IMR-90 (cell line): ENCODE results near the gene DAGLA. TPM values are rescaled to one million over a fixed set of nuclear protein-coding genes. Genes with fewer than 3 reads are reported as not detected.

ENCODE experiments used
- ATAC-seq: fragments of 200-7000 bp; cut with Tn5 transposase; 2 replicates; pipeline ENCODE4 v1.9.1; 2020; ENCODE audit warnings: low read depth, mild to moderate bottlenecking, moderate library complexity
- BruUV-seq: library from RNA; stranded (reverse); fragments of 400-500 nt; replicated peaks from 2 replicates; lab custom pipeline; 2021; lab: Mats Ljungman, UMichigan
- CTCF ChIA-PET: fragments of 300-600 bp; formaldehyde crosslinking; extraction: SDS; loops from one replicate; lab custom pipeline; 2021; ENCODE audit warnings: antibody characterized with exemption; lab: Yijun Ruan, JAX
- POLR2A ChIA-PET: fragments of 300-600 bp; sonication (Branson Sonifier 250); formaldehyde crosslinking; loops from one replicate; lab custom pipeline; 2022; ENCODE audit warnings: antibody characterized with exemption; ENCODE audit not compliant: unreplicated experiment; lab: Charles Lee
- DNase-seq: peaks from one replicate; pipeline ENCODE4 v3.0.0; 2013
- H2AFZ ChIP-seq: replicated peaks from 2 replicates; pipeline ENCODE3; 2013; ENCODE audit warnings: low read length, mild to moderate bottlenecking; ENCODE audit not compliant: poor library complexity
- H2AK5ac ChIP-seq: 2 replicates; pipeline ENCODE4 v1.6.1; 2013; ENCODE audit warnings: low read depth, low read length, inconsistent platforms
- H2AK9ac ChIP-seq: replicated peaks from 2 replicates; pipeline ENCODE3; 2013; ENCODE audit warnings: mild to moderate bottlenecking, low read depth, low read length, moderate library complexity; ENCODE audit not compliant: poor library complexity
- H2BK120ac ChIP-seq: 2 replicates; pipeline ENCODE4 v1.6.1; 2013; ENCODE audit warnings: low read depth, low read length, inconsistent platforms
- H2BK15ac ChIP-seq: 3 replicates; pipeline ENCODE4 v1.6.1; 2013; ENCODE audit warnings: low read depth, low read length, inconsistent platforms
- H2BK20ac ChIP-seq: 2 replicates; pipeline ENCODE4 v1.6.1; 2013; ENCODE audit warnings: low read depth, mild to moderate bottlenecking, inconsistent platforms, low read length, moderate library complexity
- H2BK5ac ChIP-seq: 2 replicates; pipeline ENCODE4 v1.6.1; 2013; ENCODE audit warnings: mild to moderate bottlenecking, low read depth, low read length, inconsistent platforms; ENCODE audit not compliant: poor library complexity, severe bottlenecking
- H3K14ac ChIP-seq: replicated peaks from 2 replicates; pipeline ENCODE4 v1.6.1; 2013; ENCODE audit warnings: low read depth, low read length, inconsistent platforms
- H3K18ac ChIP-seq: 2 replicates; pipeline ENCODE4 v1.6.1; 2013; ENCODE audit warnings: low read depth, low read length, control low read depth
- H3K23ac ChIP-seq: 2 replicates; pipeline ENCODE4 v1.6.1; 2013; ENCODE audit warnings: low read depth, low read length, inconsistent platforms
- H3K27ac ChIP-seq: 2 replicates; pipeline ENCODE4 v1.5.1; 2013; ENCODE audit warnings: mild to moderate bottlenecking, control low read depth, low read length; ENCODE audit not compliant: insufficient read depth
- H3K27me3 ChIP-seq: 2 replicates; pipeline ENCODE4 v1.6.1; 2013; ENCODE audit warnings: low read length; ENCODE audit not compliant: control insufficient read depth, insufficient read depth
- H3K36me3 ChIP-seq: 2 replicates; pipeline ENCODE4 v1.6.1; 2013; ENCODE audit warnings: low read length, mixed read lengths; ENCODE audit not compliant: control insufficient read depth, insufficient read depth
- H3K4ac ChIP-seq: 2 replicates; pipeline ENCODE4 v1.6.1; 2013; ENCODE audit warnings: low read depth, low read length, inconsistent platforms
- H3K4me1 ChIP-seq: 2 replicates; pipeline ENCODE4 v1.6.1; 2013; ENCODE audit warnings: low read length, mixed read lengths; ENCODE audit not compliant: control insufficient read depth, insufficient read depth
- H3K4me2 ChIP-seq: 2 replicates; pipeline ENCODE4 v1.6.1; 2013; ENCODE audit warnings: low read depth, mild to moderate bottlenecking, control low read depth, low read length, moderate library complexity
- H3K4me3 ChIP-seq: 2 replicates; pipeline ENCODE4 v1.5.1; 2013; ENCODE audit warnings: low read depth, mild to moderate bottlenecking, control low read depth, low read length, moderate library complexity; ENCODE audit not compliant: insufficient read depth
- H3K56ac ChIP-seq: 2 replicates; pipeline ENCODE4 v1.6.1; 2013; ENCODE audit warnings: low read length, inconsistent platforms; ENCODE audit not compliant: insufficient read depth; ENCODE audit errors: extremely low read depth
- H3K79me1 ChIP-seq, 2 experiments: 2 replicates each; pipeline ENCODE4 v1.6.1; 2013; ENCODE audit warnings: low read length in 2 of 2, inconsistent platforms in 1 of 2, low read depth in 1 of 2
- H3K9ac ChIP-seq: 2 replicates; pipeline ENCODE4 v1.6.1; 2013; ENCODE audit warnings: low read depth, low read length, control low read depth
- H3K9me1 ChIP-seq: 2 replicates; pipeline ENCODE4 v1.6.1; 2013; ENCODE audit warnings: low read length, inconsistent platforms; ENCODE audit not compliant: insufficient read depth
- H3K9me3 ChIP-seq: 2 replicates; pipeline ENCODE4 v1.6.1; 2013; ENCODE audit warnings: low read length; ENCODE audit not compliant: control insufficient read depth, insufficient read depth
- H4K20me1 ChIP-seq: 2 replicates; pipeline ENCODE4 v1.6.1; 2013; ENCODE audit warnings: low read length, inconsistent platforms; ENCODE audit not compliant: insufficient read depth
- H4K5ac ChIP-seq: 2 replicates; pipeline ENCODE4 v1.6.1; 2013; ENCODE audit warnings: mild to moderate bottlenecking, low read depth, low read length, control low read depth
- H4K8ac ChIP-seq, 2 experiments: 2 replicates each; pipeline ENCODE4 v1.6.1; 2013; ENCODE audit warnings: low read depth in 2 of 2, low read length in 2 of 2, control low read depth in 1 of 2, inconsistent platforms in 1 of 2
- H4K91ac ChIP-seq: 2 replicates; pipeline ENCODE4 v1.6.1; 2013; ENCODE audit warnings: low read depth, low read length, inconsistent platforms; ENCODE audit not compliant: insufficient read depth
- BHLHE40 ChIP-seq: fragments of 150-350 bp; IDR thresholded peaks from 2 replicates; pipeline ENCODE4 v1.6.1; 2016; ENCODE audit warnings: mild to moderate bottlenecking, low read depth, low read length
- CEBPB ChIP-seq: IDR thresholded peaks from 2 replicates; pipeline ENCODE4 v1.6.1; 2012; ENCODE audit warnings: low read depth, low read length, improper control_type of control experiment
- CHD1 ChIP-seq: IDR thresholded peaks from 2 replicates; pipeline ENCODE4 v1.6.1; 2012; ENCODE audit warnings: low read depth, low read length, improper control_type of control experiment
- FOS ChIP-seq: fragments of 150-350 bp; IDR thresholded peaks from 2 replicates; pipeline ENCODE4 v1.6.1; 2016; ENCODE audit warnings: low read depth, low read length
- MAFK ChIP-seq: IDR thresholded peaks from 2 replicates; pipeline ENCODE4 v1.6.1; 2012; ENCODE audit warnings: low read depth, low read length, improper control_type of control experiment
- MAZ ChIP-seq: IDR thresholded peaks from 2 replicates; pipeline ENCODE4 v1.6.1; 2012; ENCODE audit warnings: low read depth, mild to moderate bottlenecking, low read length, improper control_type of control experiment, moderate library complexity, borderline replicate concordance
- MXI1 ChIP-seq: IDR thresholded peaks from 2 replicates; pipeline ENCODE4 v1.6.1; 2012; ENCODE audit warnings: low read depth, mild to moderate bottlenecking, low read length, moderate library complexity, borderline replicate concordance
- NFE2L2 ChIP-seq: fragments of 150-350 bp; IDR thresholded peaks from 2 replicates; pipeline ENCODE4 v1.6.1; 2016; ENCODE audit warnings: low read depth, mild to moderate bottlenecking, low read length
- POLR2A ChIP-seq: IDR thresholded peaks from 2 replicates; pipeline ENCODE4 v1.6.1; 2012; ENCODE audit warnings: mild to moderate bottlenecking, low read depth, low read length
- RAD21 ChIP-seq: IDR thresholded peaks from 2 replicates; pipeline ENCODE4 v1.6.1; 2012; ENCODE audit warnings: low read length, improper control_type of control experiment
- RCOR1 ChIP-seq: IDR thresholded peaks from 2 replicates; pipeline ENCODE4 v1.6.1; 2012; ENCODE audit warnings: mild to moderate bottlenecking, low read length, improper control_type of control experiment; ENCODE audit not compliant: insufficient replicate concordance
- RFX5 ChIP-seq: IDR thresholded peaks from 2 replicates; pipeline ENCODE4 v1.8.0; 2012; ENCODE audit warnings: low read depth, mild to moderate bottlenecking, low read length, moderate library complexity
- SMC3 ChIP-seq: fragments of 150-350 bp; IDR thresholded peaks from 2 replicates; pipeline ENCODE4 v1.6.1; 2016; ENCODE audit warnings: low read depth, mild to moderate bottlenecking, antibody characterized with exemption, low read length, moderate library complexity
- WGBS, 2 experiments: methylation state at CpG; one replicate each; pipeline versions ENCODE4 v1.1.5 to v1.1.7; 2013; ENCODE audit warnings: missing lambda C conversion rate in 2 of 2; ENCODE audit not compliant: insufficient read length in 1 of 2; ENCODE audit errors: extremely low coverage in 2 of 2; 5-methylcytosine and 5-hydroxymethylcytosine counted together
- dilution Hi-C: fragments of 300-500 bp; cut with HindIII; formaldehyde crosslinking; loops from one replicate; pipeline ENCODE4 v1.14.3; 2018; ENCODE audit warnings: low sequenced_read_pairs; ENCODE audit not compliant: unreplicated experiment
- in situ Hi-C: fragments of 300-500 bp; cut with MboI; formaldehyde crosslinking; loops from 3 replicates; pipeline ENCODE4 v1.14.3; 2019; ENCODE audit warnings: low sequenced_read_pairs, inconsistent platforms, mixed read lengths
- intact Hi-C: fragments of 100-400 bp; cut with micrococcal nuclease; formaldehyde crosslinking; loops from 2 replicates; pipeline ENCODE4 v1.10.0; 2022
- polyA plus RNA-seq, 3 experiments: library from polyadenylated mRNA; depleted of rRNA; stranded (reverse); fragments of >200 nt; gene quantifications; 2 replicates each; pipeline ENCODE4 v1.2.3, GENCODE V29; 2012; ENCODE audit warnings: low replicate concordance in 1 of 3
- total RNA-seq: library from RNA; depleted of rRNA; stranded (reverse); fragments of >200 nt; gene quantifications from 2 replicates; pipeline ENCODE4 v1.2.3, GENCODE V29; 2012
- TF ChIP-seq, protein P1 (sequence below): fragments of 150-350 bp; IDR thresholded peaks from 2 replicates; pipeline ENCODE4 v1.6.1; 2016; ENCODE audit warnings: low read depth, mild to moderate bottlenecking, low read length, moderate library complexity, borderline replicate concordance
- TF ChIP-seq, protein P2 (sequence below): fragments of 150-350 bp; IDR thresholded peaks from 2 replicates; pipeline ENCODE4 v1.6.1; 2017; ENCODE audit warnings: mild to moderate bottlenecking, antibody characterized with exemption, low read length, low read depth
- TF ChIP-seq, protein P3 (sequence below): conservative IDR thresholded peaks from 2 replicates; pipeline ENCODE4 v1.5.1; 2012; ENCODE audit warnings: mild to moderate bottlenecking, low read depth, low read length, improper control_type of control experiment

DAGLA gene
- total and polyA plus RNA-seq, 2 of the 4 experiments (the other 2 are of a cell fraction): 0.90 to 3.8 TPM

GRCh38 chr11:61659413-61660196 lies 20.6 kb upstream of the DAGLA start:
- CTCF ChIA-PET: interaction anchor here (1.0 kb wide), 1 partner anchor 21 kb away, joined by 3 read pairs; no protein-coding TSS in a partner anchor
- H3K9me1 ChIP-seq: no peaks in the 10 kb centered on the region
- H3K4me1 ChIP-seq: no peaks in the 10 kb centered on the region
- H2BK5ac ChIP-seq: no peak overlapping the region
- no peak overlapping the region for H3K4me3 ChIP-seq
- dilution Hi-C loops (no loop called here), in situ Hi-C loops (no loop called here), intact Hi-C loops (no loop called here)
- no peak overlapping the region for H3K27ac ChIP-seq
- H2BK120ac ChIP-seq: no peak overlapping the region
- no peak for TF ChIP-seq POLR2A
- TF ChIP-seq, protein P1, sequence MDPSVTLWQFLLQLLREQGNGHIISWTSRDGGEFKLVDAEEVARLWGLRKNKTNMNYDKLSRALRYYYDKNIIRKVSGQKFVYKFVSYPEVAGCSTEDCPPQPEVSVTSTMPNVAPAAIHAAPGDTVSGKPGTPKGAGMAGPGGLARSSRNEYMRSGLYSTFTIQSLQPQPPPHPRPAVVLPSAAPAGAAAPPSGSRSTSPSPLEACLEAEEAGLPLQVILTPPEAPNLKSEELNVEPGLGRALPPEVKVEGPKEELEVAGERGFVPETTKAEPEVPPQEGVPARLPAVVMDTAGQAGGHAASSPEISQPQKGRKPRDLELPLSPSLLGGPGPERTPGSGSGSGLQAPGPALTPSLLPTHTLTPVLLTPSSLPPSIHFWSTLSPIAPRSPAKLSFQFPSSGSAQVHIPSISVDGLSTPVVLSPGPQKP: no peak
- no peak for TF ChIP-seq CHD1
- TF ChIP-seq, protein P2, sequence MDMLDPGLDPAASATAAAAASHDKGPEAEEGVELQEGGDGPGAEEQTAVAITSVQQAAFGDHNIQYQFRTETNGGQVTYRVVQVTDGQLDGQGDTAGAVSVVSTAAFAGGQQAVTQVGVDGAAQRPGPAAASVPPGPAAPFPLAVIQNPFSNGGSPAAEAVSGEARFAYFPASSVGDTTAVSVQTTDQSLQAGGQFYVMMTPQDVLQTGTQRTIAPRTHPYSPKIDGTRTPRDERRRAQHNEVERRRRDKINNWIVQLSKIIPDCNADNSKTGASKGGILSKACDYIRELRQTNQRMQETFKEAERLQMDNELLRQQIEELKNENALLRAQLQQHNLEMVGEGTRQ: no peak
- no peak for TF ChIP-seq BHLHE40
- TF ChIP-seq, protein P3, sequence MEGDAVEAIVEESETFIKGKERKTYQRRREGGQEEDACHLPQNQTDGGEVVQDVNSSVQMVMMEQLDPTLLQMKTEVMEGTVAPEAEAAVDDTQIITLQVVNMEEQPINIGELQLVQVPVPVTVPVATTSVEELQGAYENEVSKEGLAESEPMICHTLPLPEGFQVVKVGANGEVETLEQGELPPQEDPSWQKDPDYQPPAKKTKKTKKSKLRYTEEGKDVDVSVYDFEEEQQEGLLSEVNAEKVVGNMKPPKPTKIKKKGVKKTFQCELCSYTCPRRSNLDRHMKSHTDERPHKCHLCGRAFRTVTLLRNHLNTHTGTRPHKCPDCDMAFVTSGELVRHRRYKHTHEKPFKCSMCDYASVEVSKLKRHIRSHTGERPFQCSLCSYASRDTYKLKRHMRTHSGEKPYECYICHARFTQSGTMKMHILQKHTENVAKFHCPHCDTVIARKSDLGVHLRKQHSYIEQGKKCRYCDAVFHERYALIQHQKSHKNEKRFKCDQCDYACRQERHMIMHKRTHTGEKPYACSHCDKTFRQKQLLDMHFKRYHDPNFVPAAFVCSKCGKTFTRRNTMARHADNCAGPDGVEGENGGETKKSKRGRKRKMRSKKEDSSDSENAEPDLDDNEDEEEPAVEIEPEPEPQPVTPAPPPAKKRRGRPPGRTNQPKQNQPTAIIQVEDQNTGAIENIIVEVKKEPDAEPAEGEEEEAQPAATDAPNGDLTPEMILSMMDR: no peak
- TF ChIP-seq CEBPB: no peak
- no peak for TF ChIP-seq FOS
- no peak for TF ChIP-seq SMC3
- no peak for TF ChIP-seq MAZ
- TF ChIP-seq RAD21: no peak
- TF ChIP-seq NFE2L2: no peak
- TF ChIP-seq MXI1: no peak
- TF ChIP-seq MAFK: no peak
- TF ChIP-seq RFX5: no peak
- TF ChIP-seq RCOR1: no peak
- no peaks in the 10 kb centered on the region for H3K79me1 ChIP-seq
- no peak overlapping the region for H4K91ac ChIP-seq
- no peak overlapping the region for H2BK20ac ChIP-seq
- H3K14ac ChIP-seq: no peak overlapping the region
- no peak overlapping the region for H4K8ac ChIP-seq
- no CpG with 5 or more reads among the region's 8 CpGs for WGBS, 2 experiments
- no peak overlapping the region for H4K5ac ChIP-seq
- BruUV-seq: no TSS peak
- no peaks in the 10 kb centered on the region for H3K36me3 ChIP-seq
- H3K4me2 ChIP-seq: no peak overlapping the region
- H3K18ac ChIP-seq: no peak overlapping the region
- H2AFZ ChIP-seq: no peak overlapping the region
- no peak for DNase-seq
- no peak overlapping the region for H3K56ac ChIP-seq
- no peak overlapping the region for H3K4ac ChIP-seq
- H3K27me3 ChIP-seq: peaks cover 18% of the 10 kb centered on the region
- no peak overlapping the region for H3K23ac ChIP-seq
- POLR2A ChIA-PET: no interaction called here
- no peak overlapping the region for H3K9ac ChIP-seq
- ATAC-seq: no peak
- H2AK9ac ChIP-seq: no peak overlapping the region
- no peak overlapping the region for H2AK5ac ChIP-seq
- H4K20me1 ChIP-seq: no peaks in the 10 kb centered on the region
- H2BK15ac ChIP-seq: no peak overlapping the region
- H3K9me3 ChIP-seq: no peaks in the 10 kb centered on the region
